Neutrophil (primary cell): ENCODE results near the gene DBNDD2.

Experiments used
- H3K27ac ChIP-seq: fragments of 200-600 bp; sonication (generic); 2 replicates; pipeline ENCODE4 v1.5.1; 2016; ENCODE audit warnings: mild to moderate bottlenecking, moderate library complexity
- H3K27me3 ChIP-seq: fragments of 200-600 bp; sonication (generic); 2 replicates; pipeline ENCODE4 v1.6.0; 2016; ENCODE audit warnings: mild to moderate bottlenecking
- H3K36me3 ChIP-seq: fragments of 200-600 bp; sonication (generic); 2 replicates; pipeline ENCODE4 v1.5.1; 2017
- H3K4me1 ChIP-seq, 2 experiments: fragments of 200-600 bp in 1 of 2; sonication (generic) in 1 of 2; 1 replicate in 1 of 2; 2 replicates in 1 of 2; pipeline versions ENCODE4 v1.5.1 to v1.6.1; 2013 to 2016; ENCODE audit warnings: low read depth in 1 of 2, low read length in 1 of 2, mild to moderate bottlenecking in 1 of 2, moderate library complexity in 1 of 2; ENCODE audit not compliant: control insufficient read depth in 1 of 2, insufficient read depth in 1 of 2
- H3K4me3 ChIP-seq, 2 experiments: fragments of 200-600 bp in 1 of 2; sonication (generic) in 1 of 2; 1 replicate in 1 of 2; 2 replicates in 1 of 2; pipeline ENCODE4 v1.5.1; 2013 to 2016; ENCODE audit warnings: low read depth in 1 of 2, low read length in 1 of 2, mild to moderate bottlenecking in 1 of 2, moderate library complexity in 1 of 2
- H3K9me3 ChIP-seq: fragments of 200-600 bp; sonication (generic); 2 replicates; pipeline ENCODE4 v1.5.1; 2016
- TF ChIP-seq, protein P1 (sequence below): fragments of 200-600 bp; sonication (generic); IDR thresholded peaks from 2 replicates; pipeline ENCODE4 v1.5.1; 2016; ENCODE audit warnings: antibody characterized with exemption

Gene DBNDD2

DNA sequence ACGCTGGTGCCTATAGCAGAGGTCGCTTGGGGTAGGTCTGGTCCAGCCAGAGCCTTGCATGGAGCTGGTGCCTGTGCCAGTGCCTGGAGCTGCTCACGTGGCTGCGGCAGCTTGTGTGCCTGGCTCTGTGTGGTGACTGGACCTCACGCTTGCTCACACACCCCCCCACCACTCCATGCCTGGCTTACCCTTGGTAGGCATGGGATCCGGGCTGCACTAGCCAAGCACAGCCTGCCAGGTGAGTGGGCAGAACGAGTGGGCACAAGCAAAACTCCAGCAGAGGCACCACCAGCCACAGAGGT lies 13.0 kb upstream of the DBNDD2 start:
- no peaks in the 10 kb centered on the region for H3K27me3 ChIP-seq
- H3K36me3 ChIP-seq: no peaks in the 10 kb centered on the region
- TF ChIP-seq, protein P1, sequence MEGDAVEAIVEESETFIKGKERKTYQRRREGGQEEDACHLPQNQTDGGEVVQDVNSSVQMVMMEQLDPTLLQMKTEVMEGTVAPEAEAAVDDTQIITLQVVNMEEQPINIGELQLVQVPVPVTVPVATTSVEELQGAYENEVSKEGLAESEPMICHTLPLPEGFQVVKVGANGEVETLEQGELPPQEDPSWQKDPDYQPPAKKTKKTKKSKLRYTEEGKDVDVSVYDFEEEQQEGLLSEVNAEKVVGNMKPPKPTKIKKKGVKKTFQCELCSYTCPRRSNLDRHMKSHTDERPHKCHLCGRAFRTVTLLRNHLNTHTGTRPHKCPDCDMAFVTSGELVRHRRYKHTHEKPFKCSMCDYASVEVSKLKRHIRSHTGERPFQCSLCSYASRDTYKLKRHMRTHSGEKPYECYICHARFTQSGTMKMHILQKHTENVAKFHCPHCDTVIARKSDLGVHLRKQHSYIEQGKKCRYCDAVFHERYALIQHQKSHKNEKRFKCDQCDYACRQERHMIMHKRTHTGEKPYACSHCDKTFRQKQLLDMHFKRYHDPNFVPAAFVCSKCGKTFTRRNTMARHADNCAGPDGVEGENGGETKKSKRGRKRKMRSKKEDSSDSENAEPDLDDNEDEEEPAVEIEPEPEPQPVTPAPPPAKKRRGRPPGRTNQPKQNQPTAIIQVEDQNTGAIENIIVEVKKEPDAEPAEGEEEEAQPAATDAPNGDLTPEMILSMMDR: no peak
- peaks cover 6 to 10% of the 10 kb centered on the region in 2 experiments for H3K4me1 ChIP-seq
- H3K27ac ChIP-seq: no peak overlapping the region
- H3K9me3 ChIP-seq: peaks cover under 1% of the 10 kb centered on the region
- no peak overlapping the region for H3K4me3 ChIP-seq

DNA sequence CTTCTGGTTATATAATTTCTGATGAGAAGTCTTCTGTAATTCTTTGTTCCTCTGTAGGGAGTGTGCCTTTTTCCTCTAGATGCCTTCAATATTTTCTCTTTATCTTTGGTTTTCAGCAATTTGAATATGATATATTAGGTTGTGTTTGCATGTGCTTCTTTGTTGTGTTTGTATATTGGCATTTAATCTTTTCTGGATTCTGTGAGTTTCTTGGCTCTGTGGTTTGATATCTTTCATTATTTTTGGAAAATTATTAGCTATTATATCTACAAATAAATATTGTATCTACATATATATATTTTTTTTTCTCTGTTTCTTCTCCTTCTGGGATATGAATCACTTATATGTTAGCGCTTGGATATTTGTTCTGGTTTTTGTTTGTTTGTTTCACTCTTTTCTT lies 9.1 kb upstream of the DBNDD2 start:
- TF ChIP-seq, protein P1: no peak
- Histone ChIP-seq H3K36me3 (no peaks in the 10 kb centered on the region), H3K9me3 (peaks cover 14% of the 10 kb centered on the region), H3K27me3 (peaks cover 11% of the 10 kb centered on the region), H3K4me1 (no peaks in the 10 kb centered on the region), H3K27ac (no peak overlapping the region), H3K4me3 (no peak overlapping the region)

DNA sequence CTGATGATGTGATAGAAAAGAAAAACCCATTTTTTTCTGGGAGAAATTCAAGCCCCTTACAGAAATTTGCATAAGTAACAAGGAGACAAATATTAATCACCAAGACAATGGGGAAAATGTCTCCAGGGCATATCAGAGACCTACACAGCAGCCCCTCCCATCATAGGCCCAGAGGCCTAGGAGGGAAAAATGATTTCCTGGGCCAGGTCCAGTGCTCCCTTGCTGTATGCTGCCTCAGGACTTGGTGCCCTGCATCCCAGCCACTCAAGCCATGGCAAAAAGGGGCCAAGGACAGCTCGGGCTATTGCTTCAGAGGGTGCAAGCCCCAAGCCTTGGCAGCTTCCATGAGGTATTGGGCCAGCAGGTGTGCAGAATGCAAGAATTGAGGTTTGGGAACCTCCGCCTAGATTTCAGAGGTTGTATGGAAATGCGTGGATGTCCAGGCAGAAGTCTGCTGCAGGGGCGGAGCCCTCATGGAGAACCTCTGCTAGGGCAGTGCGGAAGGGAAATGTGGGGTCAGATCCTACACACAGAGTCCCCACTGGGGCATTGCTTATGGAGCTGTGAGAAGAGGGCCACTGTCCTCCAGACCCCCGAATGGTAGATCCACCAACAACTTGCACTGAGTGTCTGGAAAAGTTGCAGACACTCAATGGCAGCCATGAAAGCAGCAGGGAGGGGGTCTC lies 7.6 kb upstream of the DBNDD2 start:
- TF ChIP-seq, protein P1: no peak
- H3K4me1 ChIP-seq: peaks cover under 1 to 1% of the 10 kb centered on the region in 2 experiments
- H3K27ac ChIP-seq: no peak overlapping the region
- H3K27me3 ChIP-seq: peaks cover 26% of the 10 kb centered on the region
- no peaks in the 10 kb centered on the region for H3K36me3 ChIP-seq
- peaks cover 14% of the 10 kb centered on the region for H3K9me3 ChIP-seq
- H3K4me3 ChIP-seq: no peak overlapping the region

DNA sequence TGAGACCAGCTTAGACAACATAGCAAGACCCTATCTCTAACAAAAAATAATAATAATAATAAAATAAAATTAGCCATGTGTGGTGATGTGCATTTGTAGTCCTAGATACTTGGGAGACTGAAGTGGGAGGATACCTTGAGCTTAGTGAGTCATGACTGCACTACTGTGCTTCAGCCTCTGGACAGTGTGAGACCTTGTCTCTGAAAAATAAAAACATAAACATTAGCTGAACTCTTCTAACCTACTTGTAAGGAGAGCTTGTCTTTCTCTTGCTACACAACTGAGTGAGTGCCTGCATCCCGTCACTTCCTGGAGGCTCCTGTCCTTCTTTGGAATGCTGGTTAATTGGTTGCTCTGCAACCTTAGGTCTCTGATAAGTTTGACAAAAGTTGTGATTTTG lies 5.1 kb upstream of the DBNDD2 start:
- H3K9me3 ChIP-seq: peaks cover 14% of the 10 kb centered on the region
- H3K4me1 ChIP-seq: peaks cover 13 to 18% of the 10 kb centered on the region in 2 experiments
- no peak overlapping the region for H3K4me3 ChIP-seq
- peaks cover 50% of the 10 kb centered on the region for H3K27me3 ChIP-seq
- TF ChIP-seq, protein P1: no peak
- H3K27ac ChIP-seq: no peak overlapping the region
- no peaks in the 10 kb centered on the region for H3K36me3 ChIP-seq

DNA sequence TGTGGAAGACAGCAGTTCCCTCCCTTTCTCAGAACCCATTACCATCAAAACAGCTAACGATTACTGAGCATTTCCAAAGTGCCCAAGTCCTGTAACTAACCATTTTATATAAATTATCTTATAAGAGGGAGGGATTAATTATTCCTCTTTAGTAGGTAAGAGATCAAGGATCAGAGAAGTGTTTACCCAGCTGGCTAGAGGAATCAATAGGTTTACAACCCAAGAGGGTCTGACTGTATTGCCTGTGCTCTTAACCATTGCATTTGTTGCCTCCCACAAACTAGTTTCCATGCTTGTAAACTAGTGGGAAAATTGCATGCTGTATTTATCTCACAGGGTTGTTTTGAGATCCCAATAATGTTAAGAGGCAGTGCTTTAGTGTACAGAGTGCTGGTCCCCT lies 3.7 kb upstream of the DBNDD2 start:
- H3K36me3 ChIP-seq: no peaks in the 10 kb centered on the region

More for the DNA sequence above, 3.7 kb upstream of the DBNDD2 start:
- H3K4me1 ChIP-seq: peaks cover 13 to 18% of the 10 kb centered on the region in 2 experiments
- H3K4me3 ChIP-seq: no peak overlapping the region
- H3K27me3 ChIP-seq: peaks cover 65% of the 10 kb centered on the region
- TF ChIP-seq, protein P1: no peak
- peaks cover 14% of the 10 kb centered on the region for H3K9me3 ChIP-seq
- no peak overlapping the region for H3K27ac ChIP-seq
